Measurements from ENCODE around the gene AOPEP. TPM values are rescaled to one million over a fixed set of nuclear protein-coding genes. Genes with fewer than 3 reads are reported as not detected.

Gene AOPEP
- total RNA-seq, 4 donors from 2014 or later: 56.5 to 160 (median 103) TPM

- Histone ChIP-seq H3K9me3 (no peaks in the 10 kb centered on the region), H3K36me3 (no peaks in the 10 kb centered on the region), H3K4me3 (no peak overlapping the region), H3K4me1 (peaks cover 14 to 23% of the 10 kb centered on the region in 2 donors), H3K27ac (peak overlapping the region in 2 of 4 donors; percentile 9 to 27), H3K27me3 (no peaks in the 10 kb centered on the region)
- ATAC-seq (no peak), DNase-seq (no peak)
- in situ Hi-C loops (cut with MboI; ENCODE audit: low sequenced_read_pairs in 4 of 4) (no loop called here), intact Hi-C loops (cut with DNase I; ENCODE audit: low total_unique reads) (loop anchor here (5.0 kb wide), 2 partner anchors 36 to 89 kb away; no protein-coding TSS in a partner anchor)
- TF ChIP-seq POLR2A (IDR thresholded peaks at IDR 0.05): no peak
- TF ChIP-seq CTCF (IDR thresholded peaks at IDR 0.05 in 4 of 5, conservative IDR thresholded peaks at IDR 0.05 in 1 of 5): no peak
Measured at GRCh38 chr9:94913550-94913949, 187.1 kb downstream of the AOPEP start.

DNA sequence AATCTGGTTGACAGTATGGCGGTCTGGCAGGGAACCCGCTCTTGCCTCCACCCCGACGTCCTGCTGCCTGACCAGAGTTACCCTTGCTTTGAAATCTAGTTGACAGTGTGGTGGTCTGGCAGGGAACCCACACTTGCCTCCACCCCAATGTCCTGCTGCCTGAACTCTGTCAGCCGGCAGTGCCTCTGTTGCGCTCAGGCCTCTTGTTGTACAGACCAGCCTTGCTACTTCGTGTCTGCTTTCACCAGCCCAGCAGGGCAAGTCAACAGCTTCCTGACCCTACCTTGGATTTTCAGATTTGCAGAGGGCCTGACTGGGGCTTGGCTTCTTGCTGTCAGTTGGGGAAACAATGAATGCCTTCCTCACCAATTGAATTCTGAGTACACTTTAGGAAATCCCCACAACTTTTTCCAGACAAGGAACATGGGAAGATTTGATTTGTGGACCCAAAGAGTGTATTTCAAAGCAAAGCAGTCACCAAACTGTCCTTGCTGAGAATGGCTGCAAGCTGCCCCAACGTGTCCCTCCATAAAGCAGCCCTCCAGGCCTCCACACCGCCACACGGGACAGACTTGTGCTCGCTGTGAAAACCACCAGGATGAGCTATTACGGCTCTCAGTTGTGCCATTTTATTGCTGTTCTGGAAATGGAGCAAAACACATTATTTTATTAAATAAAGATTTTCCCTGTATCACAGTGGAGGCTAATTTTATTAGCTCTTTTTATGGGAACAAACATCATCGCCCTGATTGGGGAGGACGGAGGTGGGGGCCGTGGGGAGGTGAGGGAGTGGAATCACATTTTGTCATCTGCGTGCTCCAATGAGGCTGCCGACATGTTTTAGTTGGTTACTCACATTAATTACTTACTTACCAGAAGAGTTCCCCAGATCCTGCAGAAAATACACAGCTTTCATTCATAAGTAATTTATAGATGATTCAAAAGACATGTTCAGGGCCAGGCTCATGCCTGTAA is 189.3 kb downstream of the AOPEP start:
- intact Hi-C loops (cut with DNase I; ENCODE audit: low total_unique reads): no loop called here
- no peak overlapping the region for H3K4me3 ChIP-seq
- DNase-seq (no peak), ATAC-seq (no peak)
- H3K27me3 ChIP-seq: no peaks in the 10 kb centered on the region
- no peak for TF ChIP-seq CTCF (IDR thresholded peaks at IDR 0.05 in 4 of 5, conservative IDR thresholded peaks at IDR 0.05 in 1 of 5)
- no peak for TF ChIP-seq POLR2A (IDR thresholded peaks at IDR 0.05)
- no peak overlapping the region for H3K27ac ChIP-seq
- H3K9me3 ChIP-seq: no peaks in the 10 kb centered on the region
- in situ Hi-C loops (cut with MboI; ENCODE audit: low sequenced_read_pairs in 4 of 4): no loop called here
- H3K36me3 ChIP-seq: no peaks in the 10 kb centered on the region
- H3K4me1 ChIP-seq: peaks cover 12 to 20% of the 10 kb centered on the region in 2 donors

DNA sequence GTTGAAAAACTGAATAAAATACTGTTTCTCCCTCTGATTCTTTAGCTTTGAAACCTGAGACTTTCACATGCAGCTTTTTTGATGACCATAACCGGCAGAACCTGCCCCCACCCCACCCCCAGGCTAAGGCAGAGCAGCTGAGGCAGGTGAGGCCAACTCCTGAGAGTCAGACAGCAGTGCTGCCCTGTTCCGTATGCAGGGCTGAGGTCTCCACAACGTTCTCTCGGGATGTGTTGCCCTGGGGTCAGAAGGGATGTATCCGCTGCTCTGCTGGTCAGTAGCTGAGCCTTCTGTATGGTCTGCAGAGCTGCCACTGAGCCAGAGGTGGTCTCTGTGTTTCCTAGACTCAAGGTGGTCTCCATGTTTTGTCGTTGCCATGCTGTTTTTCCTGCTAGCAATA is 190.5 kb downstream of the AOPEP start:
- TF ChIP-seq CTCF (IDR thresholded peaks at IDR 0.05 in 4 of 5, conservative IDR thresholded peaks at IDR 0.05 in 1 of 5): no peak
- no peak for TF ChIP-seq POLR2A (IDR thresholded peaks at IDR 0.05)
- DNase-seq (no peak), ATAC-seq (no peak)
- Histone ChIP-seq H3K4me3 (no peak overlapping the region), H3K27me3 (no peaks in the 10 kb centered on the region), H3K36me3 (no peaks in the 10 kb centered on the region), H3K9me3 (no peaks in the 10 kb centered on the region), H3K4me1 (peaks cover 22 to 31% of the 10 kb centered on the region in 2 donors), H3K27ac (no peak overlapping the region)
- in situ Hi-C loops (cut with MboI; ENCODE audit: low sequenced_read_pairs in 4 of 4): no loop called here
- intact Hi-C loops (cut with DNase I; ENCODE audit: low total_unique reads): no loop called here

GRCh38 chr9:94918038-94918753 is 191.7 kb downstream of the AOPEP start:
- no peak for ATAC-seq
- DNase-seq: no peak
- H3K27me3 ChIP-seq: no peaks in the 10 kb centered on the region
- in situ Hi-C loops (cut with MboI; ENCODE audit: low sequenced_read_pairs in 4 of 4) (no loop called here), intact Hi-C loops (cut with DNase I; ENCODE audit: low total_unique reads) (no loop called here)
- TF ChIP-seq CTCF (IDR thresholded peaks at IDR 0.05 in 4 of 5, conservative IDR thresholded peaks at IDR 0.05 in 1 of 5) (no peak), POLR2A (IDR thresholded peaks at IDR 0.05) (no peak)
- no peak overlapping the region for H3K27ac ChIP-seq
- no peaks in the 10 kb centered on the region for H3K36me3 ChIP-seq
- no peak overlapping the region for H3K4me3 ChIP-seq
- H3K9me3 ChIP-seq: no peaks in the 10 kb centered on the region
- H3K4me1 ChIP-seq: peaks cover 32 to 38% of the 10 kb centered on the region in 2 donors
